Measurements from ENCODE around the gene INTS1. TPM values are rescaled to one million over a fixed set of nuclear protein-coding genes. Genes with fewer than 3 reads are reported as not detected.
A peak's percentile ranks its signal among the peaks of the same experiment; 100 is the strongest.

INTS1 gene
- total and polyA plus RNA-seq, 2 of the 4 experiments (the other 2 are of a cell fraction) = 9.3 to 40.1 TPM

GRCh38 chr7:1449501-1449900, 54.7 kb downstream of the INTS1 start:
- Histone ChIP-seq H2AK9ac (replicated peaks; ENCODE audit: low read depth, low read length, poor library complexity) (peak overlapping the region; percentile 65), H3K4me1 (ENCODE audit: control insufficient read depth, insufficient read depth, low read length) (peaks cover 24% of the 10 kb centered on the region), H3K9me3 (ENCODE audit: control insufficient read depth, insufficient read depth, low read length) (no peaks in the 10 kb centered on the region), H4K5ac (ENCODE audit: low read depth, low read length) (no peak overlapping the region), H3K56ac (ENCODE audit: extremely low read depth, insufficient read depth, low read length) (no peak overlapping the region), H3K9ac (ENCODE audit: low read depth, low read length) (no peak overlapping the region), H3K27me3 (ENCODE audit: control insufficient read depth, insufficient read depth, low read length) (no peaks in the 10 kb centered on the region), H3K4me2 (ENCODE audit: low read depth, low read length) (no peak overlapping the region), H4K8ac (ENCODE audit: low read depth in 2 of 2, low read length in 2 of 2) (no peak overlapping the region), H3K4me3 (ENCODE audit: insufficient read depth, low read depth, low read length) (no peak overlapping the region), H3K14ac (replicated peaks; ENCODE audit: low read depth, low read length) (no peak overlapping the region), H2BK120ac (ENCODE audit: low read depth, low read length) (no peak overlapping the region), H3K18ac (ENCODE audit: low read depth, low read length) (no peak overlapping the region), H3K9me1 (ENCODE audit: insufficient read depth, low read length) (no peaks in the 10 kb centered on the region; the same call in 1 of the 2 replicates), H4K20me1 (ENCODE audit: insufficient read depth, low read length) (peaks cover 9% of the 10 kb centered on the region; the same call in 1 of the 2 replicates), H2BK5ac (ENCODE audit: low read depth, low read length, poor library complexity, severe bottlenecking) (no peak overlapping the region), H2BK15ac (ENCODE audit: low read depth, low read length) (no peak overlapping the region), H4K91ac (ENCODE audit: insufficient read depth, low read depth, low read length) (no peak overlapping the region), H3K36me3 (ENCODE audit: control insufficient read depth, insufficient read depth, low read length) (peaks cover 5% of the 10 kb centered on the region; the same call in 1 of the 2 replicates), H3K23ac (ENCODE audit: low read depth, low read length) (no peak overlapping the region), H3K27ac (ENCODE audit: insufficient read depth, low read length) (no peak overlapping the region), H2AFZ (replicated peaks; ENCODE audit: low read length, poor library complexity) (no peak overlapping the region), H2BK20ac (ENCODE audit: low read depth, low read length) (no peak overlapping the region), H2AK5ac (ENCODE audit: low read depth, low read length) (no peak overlapping the region), H3K4ac (ENCODE audit: low read depth, low read length) (no peak overlapping the region), H3K79me1 (ENCODE audit: low read depth in 1 of 2, low read length in 2 of 2) (peaks cover 0 to 37% of the 10 kb centered on the region in 2 experiments)
- POLR2A ChIA-PET (ENCODE audit: unreplicated experiment) = no interaction called here
- in situ Hi-C loops (cut with MboI; ENCODE audit: low sequenced_read_pairs) (no loop called here), dilution Hi-C loops (cut with HindIII; ENCODE audit: low sequenced_read_pairs, unreplicated experiment) (no loop called here), intact Hi-C loops (cut with micrococcal nuclease) (no loop called here)
- TF ChIP-seq BHLHE40 (IDR thresholded peaks at IDR 0.05; ENCODE audit: low read depth, low read length) = no peak
- no peak for TF ChIP-seq CEBPB (IDR thresholded peaks at IDR 0.05; ENCODE audit: low read depth, low read length)
- no peak for TF ChIP-seq RCOR1 (IDR thresholded peaks at IDR 0.05; ENCODE audit: insufficient replicate concordance, low read length)
- no peak for TF ChIP-seq NFE2L2 (IDR thresholded peaks at IDR 0.05; ENCODE audit: low read depth, low read length)
- no peak for TF ChIP-seq FOS (IDR thresholded peaks at IDR 0.05; ENCODE audit: low read depth, low read length)
- no peak for TF ChIP-seq ELK1 (IDR thresholded peaks at IDR 0.05; ENCODE audit: borderline replicate concordance, low read depth, low read length)
- no peak for TF ChIP-seq CTCF (conservative IDR thresholded peaks at IDR 0.05; ENCODE audit: low read depth, low read length)
- TF ChIP-seq RFX5 (IDR thresholded peaks at IDR 0.05; ENCODE audit: low read depth, low read length) = no peak
- TF ChIP-seq POLR2A (IDR thresholded peaks at IDR 0.05; ENCODE audit: low read depth, low read length) = no peak
- TF ChIP-seq MAZ (IDR thresholded peaks at IDR 0.05; ENCODE audit: borderline replicate concordance, low read depth, low read length) = no peak
- no peak for TF ChIP-seq RAD21 (IDR thresholded peaks at IDR 0.05; ENCODE audit: low read length)
- no peak for TF ChIP-seq MXI1 (IDR thresholded peaks at IDR 0.05; ENCODE audit: borderline replicate concordance, low read depth, low read length)
- ATAC-seq (ENCODE audit: low read depth) = no peak
- DNase-seq = no peak
- WGBS, 2 experiments (ENCODE audit: extremely low coverage in 2 of 2, insufficient read length in 1 of 2) = 89% methylated on average over 3 of the region's 13 CpGs; no CpG with 5 or more reads in 1 of the 2 experiments
- CTCF ChIA-PET = interaction anchor here (1.2 kb wide), 1 partner anchor 9 kb away, joined by 3 read pairs; no protein-coding TSS in a partner anchor
- BruUV-seq (replicated peaks) = no TSS peak

Measured in IMR-90 (cell line).